VCaP (cell line): Measurements from ENCODE around the gene ATMIN.

ENCODE experiments used
- H3K27ac ChIP-seq: fragments of 450-650 bp; 2 replicates; pipeline ENCODE4 v1.5.1; 2017
- TF ChIP-seq, protein P1 (sequence below): fragments of 450-650 bp; conservative IDR thresholded peaks from 2 replicates; pipeline ENCODE4 v1.5.1; 2017; ENCODE audit warnings: mild to moderate bottlenecking, moderate library complexity

The ATMIN gene

DNA sequence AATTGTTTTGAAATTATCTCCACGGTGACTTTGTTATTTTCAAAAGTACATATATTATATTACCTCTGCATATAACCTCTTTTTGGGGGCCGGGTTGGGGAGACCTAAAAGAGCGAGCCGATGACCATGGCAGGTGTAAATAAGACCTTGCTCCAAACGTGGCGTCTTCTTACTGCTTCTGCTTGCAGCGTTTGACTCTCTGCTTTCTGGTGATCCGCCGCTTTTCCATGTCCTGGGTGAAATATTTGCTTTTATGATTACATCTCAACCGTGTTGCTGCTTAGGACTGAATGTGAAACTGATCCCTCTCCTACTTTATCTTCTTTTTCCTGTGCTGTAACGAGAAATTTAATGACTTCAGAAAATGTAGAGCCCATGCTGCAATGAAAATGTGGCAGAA is 18.1 kb downstream of the ATMIN start:
- TF ChIP-seq, protein P1, sequence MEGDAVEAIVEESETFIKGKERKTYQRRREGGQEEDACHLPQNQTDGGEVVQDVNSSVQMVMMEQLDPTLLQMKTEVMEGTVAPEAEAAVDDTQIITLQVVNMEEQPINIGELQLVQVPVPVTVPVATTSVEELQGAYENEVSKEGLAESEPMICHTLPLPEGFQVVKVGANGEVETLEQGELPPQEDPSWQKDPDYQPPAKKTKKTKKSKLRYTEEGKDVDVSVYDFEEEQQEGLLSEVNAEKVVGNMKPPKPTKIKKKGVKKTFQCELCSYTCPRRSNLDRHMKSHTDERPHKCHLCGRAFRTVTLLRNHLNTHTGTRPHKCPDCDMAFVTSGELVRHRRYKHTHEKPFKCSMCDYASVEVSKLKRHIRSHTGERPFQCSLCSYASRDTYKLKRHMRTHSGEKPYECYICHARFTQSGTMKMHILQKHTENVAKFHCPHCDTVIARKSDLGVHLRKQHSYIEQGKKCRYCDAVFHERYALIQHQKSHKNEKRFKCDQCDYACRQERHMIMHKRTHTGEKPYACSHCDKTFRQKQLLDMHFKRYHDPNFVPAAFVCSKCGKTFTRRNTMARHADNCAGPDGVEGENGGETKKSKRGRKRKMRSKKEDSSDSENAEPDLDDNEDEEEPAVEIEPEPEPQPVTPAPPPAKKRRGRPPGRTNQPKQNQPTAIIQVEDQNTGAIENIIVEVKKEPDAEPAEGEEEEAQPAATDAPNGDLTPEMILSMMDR = no peak
- peak overlapping the region; percentile 83 for H3K27ac ChIP-seq

DNA sequence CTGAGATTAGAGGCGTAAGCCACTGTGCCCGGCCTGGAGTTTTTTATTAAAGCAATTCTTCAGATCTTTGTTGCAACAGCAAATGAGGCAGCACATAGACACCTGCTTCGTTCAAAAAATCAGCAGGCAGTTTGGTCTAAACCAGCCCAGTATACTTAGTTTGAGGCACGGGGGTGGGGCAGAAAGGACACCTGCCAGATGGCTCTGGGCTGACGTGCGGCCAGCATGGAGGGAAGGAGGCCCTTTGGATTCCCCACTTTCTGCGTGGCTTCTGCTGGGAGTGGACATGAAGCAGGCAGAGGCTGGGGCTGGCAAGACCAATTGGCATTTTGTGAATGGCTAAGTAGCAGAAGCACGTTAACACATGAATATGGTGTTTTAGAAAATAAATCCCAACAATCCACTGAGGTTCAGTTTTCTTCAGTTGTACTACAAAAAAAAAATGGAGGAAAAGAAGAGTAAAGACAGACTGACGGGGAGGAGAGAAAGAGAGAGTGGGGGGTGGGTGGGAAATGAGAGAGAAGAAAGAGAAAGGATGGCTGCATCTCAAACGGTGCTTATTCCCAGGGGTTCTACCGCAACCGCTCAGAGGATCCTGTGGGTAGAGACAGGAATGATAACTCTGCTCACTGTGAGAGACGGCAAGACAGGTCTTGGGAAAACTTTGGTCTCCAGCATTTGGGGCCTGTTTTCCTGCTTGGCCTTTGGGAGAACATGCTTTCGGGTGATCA is 25.1 kb downstream of the ATMIN start:
- H3K27ac ChIP-seq = no peak overlapping the region

DNA sequence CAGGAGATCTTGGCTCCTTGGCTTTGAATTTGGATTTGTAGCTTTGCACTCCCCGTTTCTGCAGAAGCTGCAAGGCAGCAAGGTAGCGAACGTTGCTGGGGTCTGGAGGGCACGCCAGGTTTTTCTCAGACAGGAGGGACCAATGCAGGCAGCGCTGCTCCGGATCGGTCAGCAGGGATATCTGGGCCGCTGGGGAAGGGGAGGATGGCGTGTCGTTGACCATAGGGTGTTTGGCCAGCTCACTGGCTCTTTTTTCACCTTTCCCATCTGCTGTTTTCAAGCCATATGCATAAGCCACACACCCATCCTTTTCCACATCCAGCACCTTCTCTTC is 25.6 kb downstream of the ATMIN start:
- H3K27ac ChIP-seq = no peak overlapping the region
- TF ChIP-seq, protein P1 = no peak

More for the DNA sequence above, 25.1 kb downstream of the ATMIN start:
- TF ChIP-seq, protein P1 = no peak

DNA sequence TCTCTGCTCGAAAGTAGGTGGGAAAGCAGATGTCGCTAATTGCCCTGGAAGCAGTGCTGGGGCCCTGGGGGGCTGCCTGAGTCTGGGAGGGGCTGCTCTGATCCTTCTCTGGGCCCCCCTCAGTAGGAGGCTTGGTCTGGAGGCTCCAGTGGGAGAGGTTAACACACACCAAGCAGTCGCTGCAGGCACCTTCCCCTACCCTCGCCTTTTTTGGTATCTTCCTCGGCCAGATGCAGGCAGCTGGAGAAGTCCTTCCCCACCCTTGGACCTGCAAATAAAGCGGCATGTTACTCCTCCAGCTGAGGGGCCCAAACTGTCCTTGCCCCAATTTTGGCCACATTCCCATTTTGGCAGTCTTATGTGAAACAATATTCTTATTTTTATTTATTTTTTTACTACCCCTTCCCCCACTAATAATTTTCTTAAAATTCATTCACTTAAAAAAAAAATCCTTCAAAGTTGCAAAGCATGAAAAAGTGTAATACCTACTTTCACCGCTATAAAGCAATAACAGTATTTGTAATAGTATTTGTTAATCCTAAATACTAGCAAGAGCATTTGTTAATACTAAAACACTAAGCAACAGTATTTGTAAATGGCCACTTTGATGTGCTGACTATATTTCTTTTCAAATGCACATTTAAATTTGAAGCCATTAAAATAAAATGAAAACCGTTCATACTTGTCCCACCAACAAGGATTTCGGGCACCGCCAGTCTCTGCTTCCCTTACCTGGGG is 26.4 kb downstream of the ATMIN start:
- H3K27ac ChIP-seq = no peak overlapping the region
- TF ChIP-seq, protein P1 = no peak

DNA sequence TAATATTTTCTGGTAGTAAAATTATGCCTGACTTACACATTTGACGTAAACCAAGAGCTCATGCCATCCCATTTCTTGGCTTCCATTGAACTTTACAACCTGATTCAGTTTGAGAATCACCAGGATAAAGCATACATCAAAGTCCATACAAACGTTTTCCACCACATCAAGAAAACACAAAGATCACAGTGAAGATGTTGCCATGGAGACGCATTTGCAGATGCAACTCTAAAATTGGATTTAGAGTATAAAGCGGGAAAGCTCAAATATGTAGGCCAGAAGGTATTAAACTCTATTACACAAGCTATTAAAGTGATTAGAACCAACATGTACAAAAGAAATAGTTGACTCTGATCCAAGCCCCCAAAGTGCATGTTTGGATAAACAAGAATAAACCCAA is 31.0 kb downstream of the ATMIN start:
- peak overlapping the region; percentile 79 for H3K27ac ChIP-seq
- TF ChIP-seq, protein P1 = no peak

DNA sequence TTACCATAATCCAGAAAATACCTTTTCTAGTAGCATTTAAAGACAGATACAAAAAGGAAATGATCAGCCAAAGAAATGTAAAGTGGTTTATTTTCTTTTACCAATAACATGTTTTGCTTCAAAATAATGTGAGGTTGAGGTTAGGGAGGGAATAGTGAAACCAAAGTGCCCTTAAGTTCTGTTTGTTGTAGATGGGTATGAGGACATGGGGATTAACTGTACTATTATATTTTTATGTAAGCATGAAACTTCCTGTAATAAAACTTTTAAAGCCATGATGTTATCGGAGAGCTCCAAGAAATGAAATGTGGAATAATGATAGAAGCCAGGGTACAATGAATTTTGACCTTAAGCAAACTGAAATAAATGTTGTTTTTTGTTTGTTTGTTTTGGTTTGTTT is 31.5 kb downstream of the ATMIN start:
- H3K27ac ChIP-seq = peak overlapping the region; percentile 79
- TF ChIP-seq, protein P1 = no peak

DNA sequence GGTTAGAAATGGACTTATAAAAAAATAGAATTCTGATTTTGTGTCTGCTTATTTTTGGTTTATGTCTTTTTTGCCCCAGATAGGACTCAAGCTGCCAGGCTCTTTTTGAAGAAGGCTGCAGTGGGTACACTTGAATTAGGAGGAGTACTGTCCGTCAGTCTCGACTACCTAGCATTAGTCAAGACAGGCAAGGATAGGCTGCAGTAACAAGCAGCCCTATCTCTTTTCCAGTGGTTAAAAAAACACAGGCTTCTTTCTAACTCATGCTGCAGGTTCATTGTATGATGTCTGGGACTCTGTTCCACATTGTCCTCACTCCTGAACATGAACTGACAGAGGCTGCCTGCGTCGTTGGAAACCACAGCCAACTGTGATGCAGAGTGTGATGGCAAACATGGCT is 33.4 kb downstream of the ATMIN start:
- peak overlapping the region; percentile 79; the same call in 1 of the 2 replicates for H3K27ac ChIP-seq
- TF ChIP-seq, protein P1 = no peak
